GM18499 (cell line): ENCODE measurements around the gene REV1.

Source experiments
- ATAC-seq: cut with Tn5 transposase; IDR thresholded peaks from one replicate; pipeline ENCODE4 v1.9.1; 2021; ENCODE audit warnings: moderate number of reproducible peaks; ENCODE audit not compliant: insufficient read depth, unreplicated experiment

The REV1 gene

GRCh38 chr2:99458529-99458928 lies 31.3 kb downstream of the REV1 start:
- ATAC-seq, result no peak

DNA sequence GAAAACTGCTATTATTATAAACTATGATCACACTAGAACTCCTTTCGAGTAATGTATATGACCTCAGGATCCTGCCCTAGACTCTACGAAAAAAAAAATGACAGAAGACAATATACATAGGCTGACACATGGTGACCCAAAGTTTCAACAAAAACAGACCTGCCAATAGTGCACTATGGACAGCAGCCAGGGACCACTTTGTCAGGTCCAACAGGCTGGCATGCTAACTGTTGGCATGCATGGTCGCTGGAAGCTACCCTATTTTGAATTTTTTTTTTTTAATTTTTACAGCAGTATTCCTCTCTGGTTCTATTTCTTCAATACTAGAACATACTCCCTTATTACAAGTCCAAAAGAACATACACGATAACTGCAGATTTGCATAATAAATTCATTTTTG lies 38.1 kb downstream of the REV1 start:
- no peak for ATAC-seq

DNA sequence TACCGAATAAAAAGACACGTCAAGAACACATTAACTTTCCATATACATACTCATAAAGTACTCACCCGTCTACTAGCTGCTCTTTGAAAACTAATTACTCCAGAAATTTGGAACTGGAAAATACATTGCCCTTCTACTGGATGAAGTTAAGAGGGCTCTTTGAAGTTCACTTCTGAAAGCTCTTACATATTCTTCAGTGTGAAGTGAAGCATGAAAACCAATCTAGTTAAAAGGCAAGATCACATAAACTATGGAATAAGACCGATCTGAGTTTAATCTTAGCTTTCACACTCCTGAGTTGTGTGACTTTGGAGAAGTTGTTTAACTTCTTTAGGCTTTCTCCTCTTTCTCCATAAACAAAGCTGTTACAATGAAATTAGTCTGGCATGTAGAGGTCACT lies 38.5 kb downstream of the REV1 start:
- ATAC-seq, result no peak

- no peak for ATAC-seq
These were observed 39.6 kb downstream of the REV1 start for GRCh38 chr2:99450199-99450598.

DNA sequence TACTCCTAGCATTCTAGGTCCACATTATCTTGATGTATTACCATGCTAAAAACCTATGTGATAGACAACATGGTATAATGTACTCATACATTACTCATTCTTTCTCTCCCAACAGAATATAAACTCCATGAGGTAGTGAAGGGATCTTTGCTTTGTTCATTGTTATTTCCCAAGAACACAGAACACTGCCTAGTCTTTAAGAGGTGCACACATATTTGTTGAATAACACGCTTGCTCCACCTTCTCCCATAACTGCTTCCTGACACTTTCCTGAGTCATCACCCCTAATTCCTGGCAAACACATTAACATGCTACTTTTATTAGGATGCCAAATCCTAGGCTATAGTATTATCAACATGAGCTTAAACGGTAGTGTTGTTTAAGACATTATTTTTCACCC lies 41.3 kb downstream of the REV1 start:
- ATAC-seq, result no peak

GRCh38 chr2:99445065-99445464 lies 44.8 kb downstream of the REV1 start:
- ATAC-seq, result no peak

DNA sequence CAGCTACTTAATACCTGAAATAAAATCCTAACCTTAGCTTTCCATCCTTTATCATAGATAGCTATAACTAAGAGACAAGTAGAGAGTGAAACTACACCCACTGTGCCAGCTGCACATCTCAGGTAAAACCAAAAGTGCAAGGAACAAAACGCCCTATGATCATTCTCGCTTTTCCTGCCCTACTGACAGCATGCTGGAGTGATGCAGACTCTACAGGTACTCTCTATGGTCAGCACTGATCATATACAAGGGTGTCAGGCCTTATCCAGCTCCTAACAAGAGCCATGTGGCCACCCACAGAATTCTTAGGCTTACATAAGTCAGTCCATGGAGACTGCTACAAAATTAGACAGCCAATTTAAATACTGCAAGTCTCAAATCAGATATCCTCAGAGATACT lies 45.6 kb downstream of the REV1 start:
- ATAC-seq, result no peak

- ATAC-seq, result no peak
These were observed 47.0 kb downstream of the REV1 start for GRCh38 chr2:99442837-99443236.

DNA sequence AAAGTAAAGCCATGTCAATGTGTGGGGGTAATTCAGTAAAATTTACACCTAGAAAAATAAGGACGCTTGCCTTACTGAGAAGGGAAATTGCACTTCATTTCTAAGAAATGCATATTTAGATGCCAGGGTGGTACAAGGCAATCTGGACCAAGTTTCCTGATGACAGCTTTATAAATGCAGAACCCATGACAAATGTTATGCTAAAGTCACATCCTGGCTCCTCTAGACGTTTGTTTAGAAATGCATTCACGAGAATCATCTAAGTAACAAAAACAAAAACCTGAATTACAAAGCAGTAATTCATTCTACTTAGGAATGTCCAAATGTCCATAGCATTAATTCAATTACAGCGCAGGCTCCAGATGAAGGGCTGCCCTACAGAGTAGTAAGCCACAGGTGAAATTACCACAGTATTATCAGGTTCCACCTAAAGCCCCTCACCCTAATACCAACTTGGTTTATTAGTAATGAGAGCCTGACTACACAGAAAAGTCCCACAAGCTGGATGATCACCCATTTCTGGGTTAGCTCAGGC lies 49.8 kb downstream of the REV1 start:
- ATAC-seq, result no peak

DNA sequence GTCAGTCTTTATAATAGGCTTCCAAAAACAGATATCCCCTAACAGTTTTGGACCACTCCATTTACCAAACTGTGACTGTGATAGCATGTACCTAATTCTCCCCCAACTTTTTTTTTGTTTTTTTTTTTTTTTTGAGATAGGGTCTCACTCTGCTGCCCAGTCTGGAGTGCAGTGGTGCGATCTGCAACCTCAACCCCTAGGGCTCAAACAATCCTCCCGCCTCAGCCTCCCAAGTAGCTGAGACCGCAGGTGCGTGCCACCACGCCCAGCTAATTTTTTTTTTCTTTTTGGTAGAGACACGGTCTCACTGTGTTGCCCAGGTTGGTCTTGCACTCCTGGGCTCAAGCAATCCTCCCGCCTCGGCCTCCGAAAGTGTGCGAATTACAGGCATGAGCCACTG lies 52.9 kb downstream of the REV1 start:
- no peak for ATAC-seq

- ATAC-seq, result no peak
These were observed 56.5 kb downstream of the REV1 start for GRCh38 chr2:99433340-99433739.

DNA sequence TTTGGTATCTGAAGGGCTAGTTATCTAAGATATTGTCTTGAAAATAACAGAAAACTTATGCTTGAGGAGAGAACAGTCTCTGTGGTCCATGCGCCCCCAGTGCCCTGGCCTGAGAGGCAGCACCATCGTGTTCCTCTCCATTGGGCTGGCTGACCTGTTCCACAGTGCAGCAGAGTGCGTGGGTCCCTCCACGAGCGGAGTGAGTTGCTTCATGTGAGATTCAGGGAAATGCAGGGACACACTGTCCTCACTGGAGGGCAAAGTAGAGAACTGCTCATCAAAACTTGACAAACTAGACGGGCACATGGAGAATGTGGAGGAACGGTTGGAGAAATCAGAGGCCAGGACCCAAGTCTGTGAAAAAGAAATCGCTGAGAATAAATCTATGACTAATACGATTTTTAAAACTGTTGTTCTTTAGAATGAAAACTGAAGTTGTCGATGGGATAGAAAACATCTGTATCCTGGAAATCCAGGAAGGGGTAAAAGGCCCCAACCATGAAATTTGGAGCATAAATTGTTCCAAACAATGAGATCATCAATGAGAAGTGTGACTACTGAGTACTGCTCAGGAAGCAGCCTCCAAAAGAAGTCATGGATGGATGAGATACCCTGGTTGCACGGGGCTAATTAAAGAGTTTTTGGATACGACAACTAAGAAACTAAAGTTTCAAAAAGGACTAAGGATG lies 58.1 kb downstream of the REV1 start:
- ATAC-seq, result no peak

DNA sequence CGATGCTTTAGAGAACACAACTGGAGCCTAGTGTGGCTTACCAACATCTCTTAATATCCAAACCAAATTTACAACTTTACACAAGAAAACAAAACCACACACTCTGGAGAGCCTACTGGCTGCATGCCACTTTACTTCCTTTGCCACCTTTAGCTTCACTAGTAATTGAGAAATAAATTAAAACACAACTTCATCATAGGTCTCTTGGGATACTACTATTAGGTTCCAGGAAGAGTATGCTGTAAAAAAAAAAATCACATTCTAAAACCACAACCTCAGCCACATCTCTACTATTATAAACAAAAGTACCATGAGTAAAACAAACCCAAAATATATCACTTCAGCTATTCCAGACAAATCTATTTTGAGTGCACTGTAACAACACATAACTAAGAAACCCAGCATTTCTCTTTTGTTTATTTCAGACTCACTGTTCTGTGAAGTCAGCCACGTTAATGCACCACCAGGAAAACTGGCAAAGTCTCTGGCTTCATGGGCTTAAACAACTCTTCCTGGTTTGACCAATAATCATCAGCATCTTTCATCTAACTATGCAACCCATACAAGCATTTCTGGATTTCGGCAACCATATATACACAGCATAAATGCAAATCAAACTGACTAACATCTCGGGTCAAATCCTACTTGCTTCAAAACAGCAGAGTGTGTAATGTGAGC lies 59.1 kb downstream of the REV1 start:
- ATAC-seq, result no peak

GRCh38 chr2:99425022-99425421 lies 64.8 kb downstream of the REV1 start:
- no peak for ATAC-seq

- no peak for ATAC-seq
These were observed 65.4 kb downstream of the REV1 start for GRCh38 chr2:99424371-99424770.

DNA sequence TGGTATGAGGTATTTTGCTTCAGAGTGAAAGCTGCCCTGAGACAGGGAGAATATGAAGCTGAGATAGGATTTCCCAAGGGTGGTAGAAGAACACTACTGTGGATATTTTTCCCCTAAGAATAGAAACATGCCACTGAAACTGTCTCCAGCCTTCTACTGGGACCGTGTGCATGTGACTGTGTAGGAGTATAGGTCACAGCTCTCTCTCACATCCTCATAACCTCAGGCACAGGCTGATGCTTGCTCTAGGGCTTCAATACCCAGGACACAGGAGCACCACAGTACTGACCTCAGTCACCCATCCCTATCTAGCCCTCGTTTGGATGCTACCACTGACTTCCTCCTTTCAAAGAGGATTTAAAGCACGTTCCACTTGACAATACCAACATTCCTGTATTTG lies 67.2 kb downstream of the REV1 start:
- no peak for ATAC-seq

GRCh38 chr2:99421469-99421868 lies 68.3 kb downstream of the REV1 start:
- ATAC-seq, result no peak

DNA sequence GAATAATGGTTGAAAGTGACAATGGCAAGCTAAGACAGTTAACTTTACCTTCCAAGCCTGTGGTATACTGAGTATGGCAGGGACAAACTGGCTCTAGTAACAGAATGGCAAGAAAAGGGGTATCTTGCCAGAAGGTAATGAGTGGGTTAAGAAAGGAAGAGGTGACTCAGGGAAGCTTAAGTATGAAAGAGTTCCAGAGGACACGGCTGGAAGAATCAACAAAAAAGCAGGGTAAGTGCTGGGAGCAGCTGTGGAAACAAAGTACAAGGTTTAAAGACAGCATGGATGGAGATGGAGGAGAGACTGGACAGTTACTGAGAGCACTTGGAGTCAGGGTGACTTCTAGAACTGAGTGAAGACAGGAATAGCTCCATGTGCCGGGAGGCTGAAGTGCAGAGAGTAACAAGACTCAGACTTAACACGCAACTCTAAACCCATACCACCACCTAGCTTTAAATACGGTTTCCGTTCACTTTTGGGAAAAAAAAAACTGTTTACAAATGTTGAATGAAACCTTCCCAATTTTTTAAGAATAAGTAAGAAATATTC lies 69.0 kb downstream of the REV1 start:
- no peak for ATAC-seq

DNA sequence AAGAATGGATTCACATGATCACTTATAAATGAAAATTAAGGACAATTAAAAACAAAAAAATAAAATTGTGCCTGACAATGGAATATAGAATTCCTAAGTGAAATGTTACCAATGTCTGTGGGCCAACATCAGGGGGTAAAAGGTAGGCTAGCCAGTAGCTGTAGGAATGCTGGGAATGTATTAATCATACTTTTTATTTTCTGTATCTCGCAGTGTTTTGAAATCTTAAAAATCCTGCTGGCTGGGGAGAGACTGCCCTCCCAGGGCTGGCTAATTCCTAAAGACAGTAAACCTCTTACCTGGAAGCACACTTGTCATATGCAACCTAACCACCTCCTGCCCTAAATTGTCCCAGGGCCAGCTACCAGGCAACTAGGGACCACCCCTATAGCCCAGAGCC lies 69.8 kb downstream of the REV1 start:
- ATAC-seq, result no peak

- no peak for ATAC-seq
These were observed 72.4 kb downstream of the REV1 start for GRCh38 chr2:99417396-99417795.

GRCh38 chr2:99414566-99414965 lies 75.3 kb downstream of the REV1 start:
- no peak for ATAC-seq

GRCh38 chr2:99410276-99410675 lies 79.5 kb downstream of the REV1 start:
- ATAC-seq, result no peak
